ENCODE data around the gene TXNIP. TPM values are rescaled to one million over a fixed set of nuclear protein-coding genes. Genes with fewer than 3 reads are reported as not detected.

The TXNIP gene
- total RNA-seq, 4 donors from 2014 or later, result 739 to 2,947 (median 1,128) TPM

GRCh38 chr1:145997016-145997717 lies 788 bp upstream of the TXNIP start:
- peaks cover 36 to 40% of the 10 kb centered on the region in 2 donors for H3K36me3 ChIP-seq
- 22 to 35% methylated on average over 12 of the region's 12 CpGs for WGBS, 2 donors
- H3K4me1 ChIP-seq, result peaks cover 33 to 39% of the 10 kb centered on the region in 2 donors
- peak overlapping the region; percentile 92 to 96 (median 94) for H3K27ac ChIP-seq
- H3K9me3 ChIP-seq, result no peaks in the 10 kb centered on the region
- TF ChIP-seq CTCF (IDR thresholded peaks at IDR 0.05) (no peak), POLR2A (IDR thresholded peaks at IDR 0.05) (no peak)
- DNase-seq, result peak in 1 of 2 donors; percentile 34
- intact Hi-C loops (cut with DNase I), result no loop called here
- peak overlapping the region; percentile 7 to 82 (median 63) for H3K4me3 ChIP-seq (replicated peaks in 1 of 3)
- H3K27me3 ChIP-seq, result no peaks in the 10 kb centered on the region

GRCh38 chr1:145995964-145996432 lies 381 bp downstream of the TXNIP start:
- peaks cover 40 to 44% of the 10 kb centered on the region in 2 donors for H3K36me3 ChIP-seq
- intact Hi-C loops (cut with DNase I), result no loop called here
- peak overlapping the region; percentile 94 to 96 (median 95) for H3K27ac ChIP-seq
- WGBS, 2 donors, result 0% methylated on average over 13 of the region's 13 CpGs
- TF ChIP-seq CTCF (IDR thresholded peaks at IDR 0.05) (no peak), POLR2A (IDR thresholded peaks at IDR 0.05) (no peak)
- DNase-seq, result peak; percentile 12 to 22
- H3K9me3 ChIP-seq, result no peaks in the 10 kb centered on the region
- peak overlapping the region; percentile 31 to 97 (median 82) for H3K4me3 ChIP-seq (replicated peaks in 1 of 3)
- H3K27me3 ChIP-seq, result no peaks in the 10 kb centered on the region
- H3K4me1 ChIP-seq, result peaks cover 25 to 38% of the 10 kb centered on the region in 2 donors

GRCh38 chr1:145995148-145995881 lies 1.1 kb downstream of the TXNIP start:
- no peak for TF ChIP-seq CTCF (IDR thresholded peaks at IDR 0.05)
- TF ChIP-seq POLR2A (IDR thresholded peaks at IDR 0.05), result no peak
- Histone ChIP-seq H3K36me3 (peaks cover 40 to 44% of the 10 kb centered on the region in 2 donors), H3K27ac (peak overlapping the region; percentile 94 to 96 (median 95)), H3K4me1 (peaks cover 26 to 41% of the 10 kb centered on the region in 2 donors), H3K9me3 (no peaks in the 10 kb centered on the region), H3K4me3 (replicated peaks in 1 of 3) (peak overlapping the region; percentile 31 to 97 (median 82)), H3K27me3 (no peaks in the 10 kb centered on the region)
- peak in 1 of 2 donors; percentile 1 for DNase-seq
- WGBS, 2 donors, result 1 to 2% methylated on average over 8 of the region's 8 CpGs
- intact Hi-C loops (cut with DNase I), result no loop called here

- intact Hi-C loops (cut with DNase I), result no loop called here
- DNase-seq, result peak in 1 of 2 donors; percentile 8
- Histone ChIP-seq H3K4me3 (replicated peaks in 1 of 3) (peak overlapping the region; percentile 31 to 97 (median 82)), H3K36me3 (peaks cover 40 to 44% of the 10 kb centered on the region in 2 donors), H3K4me1 (peaks cover 22 to 36% of the 10 kb centered on the region in 2 donors), H3K27me3 (no peaks in the 10 kb centered on the region), H3K9me3 (no peaks in the 10 kb centered on the region), H3K27ac (peak overlapping the region; percentile 94 to 96 (median 95))
- no peak for TF ChIP-seq POLR2A (IDR thresholded peaks at IDR 0.05)
- no peak for TF ChIP-seq CTCF (IDR thresholded peaks at IDR 0.05)
- 12 to 40% methylated on average over 10 of the region's 10 CpGs for WGBS, 2 donors
Observed at GRCh38 chr1:145994391-145995120, 1.8 kb downstream of the TXNIP start.
